GM12865 (cell line): Measurements from ENCODE around the gene TBC1D22A.

Experiments
- DNase-seq: peaks from one replicate; pipeline ENCODE4 v3.0.0; 2010; ENCODE audit warnings: low read depth
- H3K4me3 ChIP-seq: 2 replicates; pipeline ENCODE4 v1.5.1; 2011; ENCODE audit warnings: mild to moderate bottlenecking, low read depth, low read length, control low read depth
- TF ChIP-seq, protein P1 (sequence below): IDR thresholded peaks from 2 replicates; pipeline ENCODE4 v1.5.1; 2011; ENCODE audit warnings: low read length, control low read depth, low read depth, inconsistent platforms; ENCODE audit not compliant: insufficient read depth; ENCODE audit errors: missing control alignments

TBC1D22A gene

DNA sequence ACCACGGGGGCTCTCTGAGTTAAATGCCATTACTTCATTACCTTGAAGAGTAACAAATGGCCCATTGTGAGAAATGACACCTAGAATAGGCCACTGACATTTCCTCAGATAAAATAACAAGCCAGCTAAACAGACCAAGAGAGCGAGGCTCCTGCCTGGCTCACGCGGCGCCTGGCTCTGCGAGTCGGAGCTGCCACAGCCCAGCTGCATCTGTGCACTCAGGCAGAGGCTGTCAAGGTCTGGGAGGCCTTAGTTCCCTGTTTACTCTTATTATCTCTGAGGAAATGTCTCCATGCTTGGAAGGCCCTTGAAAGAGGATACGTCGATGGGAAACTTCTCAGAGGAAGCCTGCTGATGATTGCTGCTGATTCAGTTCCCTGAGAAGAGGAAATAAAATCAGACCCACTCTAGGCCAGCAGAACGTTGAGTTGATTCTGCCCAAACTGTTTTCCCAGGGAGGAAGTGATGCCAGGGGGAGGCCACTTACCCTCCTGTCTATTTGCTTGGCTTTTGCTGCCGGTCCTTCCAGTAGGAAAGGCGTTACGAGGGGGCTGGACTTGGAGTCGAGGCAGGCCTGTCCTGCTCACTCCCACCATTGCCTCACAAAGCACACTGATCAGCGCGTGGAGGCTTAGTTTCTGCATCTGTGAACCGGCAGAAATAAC, 208.8 kb downstream of the TBC1D22A start:
- DNase-seq = no peak
- H3K4me3 ChIP-seq = no peak overlapping the region
- TF ChIP-seq, protein P1, sequence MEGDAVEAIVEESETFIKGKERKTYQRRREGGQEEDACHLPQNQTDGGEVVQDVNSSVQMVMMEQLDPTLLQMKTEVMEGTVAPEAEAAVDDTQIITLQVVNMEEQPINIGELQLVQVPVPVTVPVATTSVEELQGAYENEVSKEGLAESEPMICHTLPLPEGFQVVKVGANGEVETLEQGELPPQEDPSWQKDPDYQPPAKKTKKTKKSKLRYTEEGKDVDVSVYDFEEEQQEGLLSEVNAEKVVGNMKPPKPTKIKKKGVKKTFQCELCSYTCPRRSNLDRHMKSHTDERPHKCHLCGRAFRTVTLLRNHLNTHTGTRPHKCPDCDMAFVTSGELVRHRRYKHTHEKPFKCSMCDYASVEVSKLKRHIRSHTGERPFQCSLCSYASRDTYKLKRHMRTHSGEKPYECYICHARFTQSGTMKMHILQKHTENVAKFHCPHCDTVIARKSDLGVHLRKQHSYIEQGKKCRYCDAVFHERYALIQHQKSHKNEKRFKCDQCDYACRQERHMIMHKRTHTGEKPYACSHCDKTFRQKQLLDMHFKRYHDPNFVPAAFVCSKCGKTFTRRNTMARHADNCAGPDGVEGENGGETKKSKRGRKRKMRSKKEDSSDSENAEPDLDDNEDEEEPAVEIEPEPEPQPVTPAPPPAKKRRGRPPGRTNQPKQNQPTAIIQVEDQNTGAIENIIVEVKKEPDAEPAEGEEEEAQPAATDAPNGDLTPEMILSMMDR = no peak

DNA sequence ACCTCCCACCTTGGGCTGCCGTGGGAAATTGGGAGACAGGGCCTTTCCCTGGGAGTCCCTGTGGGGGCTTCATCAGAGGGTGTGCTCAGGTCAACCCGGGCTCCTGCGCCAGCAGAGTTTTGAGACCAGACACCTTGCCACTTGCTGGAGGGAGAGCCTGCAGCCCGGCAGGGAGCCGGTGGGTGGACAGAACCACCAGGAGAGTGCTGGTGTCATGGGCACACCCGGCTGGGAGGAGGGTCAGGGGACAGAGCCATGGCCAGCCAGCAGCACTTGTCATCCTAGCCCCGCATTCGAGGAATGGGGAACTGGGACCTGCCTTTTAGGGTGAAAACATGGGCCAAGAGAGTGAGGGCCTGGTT, 209.3 kb downstream of the TBC1D22A start:
- H3K4me3 ChIP-seq = no peak overlapping the region
- no peak for DNase-seq
- TF ChIP-seq, protein P1 = no peak

DNA sequence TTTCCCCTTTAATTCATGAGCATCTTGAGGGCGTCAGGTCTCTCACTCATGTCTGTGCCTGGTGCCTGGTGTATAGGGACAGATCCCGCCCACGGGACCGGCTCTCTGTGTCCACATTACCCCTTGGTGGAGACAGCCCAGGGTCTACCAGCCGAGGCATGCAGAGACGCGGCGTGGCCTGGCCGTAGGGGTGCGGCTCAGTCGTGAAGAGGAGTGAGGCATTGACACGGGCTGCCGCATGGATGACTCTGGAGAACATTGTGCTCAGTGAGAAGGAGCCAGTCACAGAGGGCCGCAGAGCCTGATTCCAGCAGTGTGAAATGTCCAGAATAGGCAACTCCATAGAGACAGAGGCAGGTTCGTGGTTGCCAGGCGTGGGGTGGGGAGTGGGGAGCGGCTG, 209.8 kb downstream of the TBC1D22A start:
- no peak overlapping the region for H3K4me3 ChIP-seq
- DNase-seq = no peak
- TF ChIP-seq, protein P1 = no peak

DNA sequence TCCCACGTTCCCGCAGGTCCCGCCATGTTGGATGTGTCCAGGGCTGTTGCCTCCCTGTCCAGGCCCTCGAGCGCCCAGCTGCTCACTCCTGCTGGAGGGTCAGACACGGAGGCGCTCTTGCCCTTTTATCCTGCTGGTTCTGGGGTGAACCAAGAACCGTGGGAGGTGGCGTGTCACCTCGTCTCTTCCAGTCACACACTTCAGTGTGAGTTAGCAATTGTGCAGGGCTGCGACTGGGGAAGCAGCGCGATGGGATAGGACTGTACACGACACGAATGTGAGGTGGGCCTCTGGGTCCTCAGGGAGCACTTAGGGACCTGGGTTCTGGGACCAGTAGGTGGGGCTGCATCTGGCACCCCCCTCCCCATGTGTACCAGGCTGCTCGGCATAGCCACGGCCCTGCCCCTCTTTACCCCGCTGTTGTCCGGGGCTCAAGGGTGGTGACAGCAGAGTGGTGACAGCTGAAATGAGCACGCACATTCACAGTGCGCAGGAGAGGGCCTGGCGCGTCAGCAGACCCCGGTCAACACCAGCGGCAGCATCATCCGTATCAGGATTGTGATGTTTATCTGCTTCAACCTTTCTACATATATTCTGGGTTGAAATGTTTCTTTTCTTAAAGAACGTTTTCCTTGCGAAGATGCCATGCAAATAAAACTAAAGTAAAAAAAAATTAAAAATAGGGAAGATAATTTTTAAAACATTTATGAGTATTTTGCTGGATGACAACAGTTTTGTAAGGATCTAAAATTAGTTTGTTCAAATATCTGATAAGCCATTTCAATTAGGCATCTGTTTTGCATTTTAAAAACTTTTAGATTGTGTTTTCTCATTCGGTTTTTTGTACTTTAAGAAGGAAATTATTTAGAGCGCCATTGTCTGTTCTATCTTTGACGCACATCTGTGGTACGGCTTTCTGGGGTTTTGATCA, 210.7 kb downstream of the TBC1D22A start:
- no peak for DNase-seq
- TF ChIP-seq, protein P1 = no peak
- no peak overlapping the region for H3K4me3 ChIP-seq

DNA sequence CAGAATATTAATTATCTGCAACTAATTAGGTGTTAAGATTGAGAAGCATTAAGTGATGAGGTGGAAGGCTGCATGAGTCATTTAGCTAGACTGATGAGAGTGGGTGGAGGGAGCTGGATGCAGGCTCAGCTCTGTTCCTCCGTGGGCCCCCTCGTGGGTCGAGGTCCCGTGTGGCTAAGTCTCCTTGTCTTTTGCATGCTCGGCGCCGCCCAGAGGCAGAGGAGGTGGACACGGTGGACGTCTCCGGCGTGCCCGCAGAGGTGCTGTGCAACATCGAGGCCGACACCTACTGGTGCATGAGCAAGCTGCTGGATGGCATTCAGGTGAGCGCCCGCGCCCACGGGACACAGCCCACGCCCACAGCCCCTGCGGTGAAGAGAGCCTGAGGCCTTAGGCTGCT, 211.6 kb downstream of the TBC1D22A start:
- DNase-seq = no peak
- TF ChIP-seq, protein P1 = no peak
- H3K4me3 ChIP-seq = no peak overlapping the region

DNA sequence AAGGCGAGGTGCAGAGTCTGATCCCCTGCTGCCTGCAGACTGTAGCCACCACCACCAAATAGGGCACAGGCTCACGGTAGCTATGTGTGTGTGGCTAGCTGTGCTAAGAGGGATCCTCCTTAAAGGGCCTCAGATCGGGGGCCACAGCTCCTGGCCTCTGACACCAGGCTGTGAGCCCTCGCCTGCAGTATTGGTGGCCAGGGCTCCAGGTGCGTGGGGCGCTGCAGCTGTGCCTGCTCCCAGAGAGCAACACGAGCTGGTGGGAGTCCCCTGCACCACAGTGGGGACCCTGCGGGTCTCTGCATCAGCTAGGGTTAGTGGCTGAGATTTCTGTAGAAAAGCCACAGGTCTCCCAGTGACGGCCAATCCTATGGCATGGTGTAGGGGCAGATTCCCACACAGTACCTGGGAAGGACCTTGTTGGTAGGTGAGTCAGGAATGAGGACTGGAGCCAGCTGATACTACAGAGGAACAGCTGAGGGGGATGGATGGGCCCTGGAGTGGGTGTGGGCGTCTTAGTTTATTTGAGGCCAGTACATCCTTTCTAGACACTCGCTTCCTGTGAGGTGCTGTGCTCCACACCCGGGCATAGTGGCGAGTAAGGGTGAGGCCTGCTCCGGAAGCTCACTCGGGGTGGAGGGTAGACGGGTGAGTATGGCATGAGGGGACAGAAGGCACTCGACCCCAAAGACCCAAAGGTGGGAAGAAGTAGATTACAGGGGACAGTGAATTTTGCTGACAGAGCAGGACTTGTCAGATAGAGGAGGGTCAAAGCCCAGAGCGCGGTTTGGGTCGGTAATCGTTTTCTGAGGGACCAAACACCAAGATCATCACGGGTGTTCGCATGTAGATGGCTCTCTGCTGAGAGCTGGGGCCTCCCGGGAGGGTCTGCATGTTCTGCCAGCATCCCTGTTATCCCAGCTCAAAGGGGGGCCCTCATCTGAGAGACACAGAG, 212.5 kb downstream of the TBC1D22A start:
- no peak for DNase-seq
- TF ChIP-seq, protein P1 = no peak
- no peak overlapping the region for H3K4me3 ChIP-seq
